H54 (cell line): ENCODE data around the gene ARHGEF25.
"Not testable (repeated sequence)": the region's sequence is repeated elsewhere in the genome, so short reads cannot be mapped to it uniquely, and the experiment has no call there.

ENCODE experiments used
- DNase-seq: peaks from one replicate; pipeline ENCODE4 v3.0.0; 2011; ENCODE audit warnings: low spot score, mixed read lengths; ENCODE audit not compliant: insufficient read length
- FAIRE-seq: peaks from 3 replicates; lab custom pipeline; 2011; peaks lifted over from hg19 to GRCh38; lab: Jason Lieb, UNC
- POLR2A ChIP-seq: IDR thresholded peaks from 2 replicates; pipeline ENCODE4 v1.6.1; 2011; ENCODE audit warnings: low read depth, mild to moderate bottlenecking, low read length

ARHGEF25 gene

GRCh38 chr12:57579677-57580465 is 31.4 kb upstream of the ARHGEF25 start:
- no peak for FAIRE-seq
- no peak for DNase-seq
- no peak for TF ChIP-seq POLR2A

GRCh38 chr12:57580466-57580795 is 30.8 kb upstream of the ARHGEF25 start:
- DNase-seq = no peak
- TF ChIP-seq POLR2A = no peak
- no peak for FAIRE-seq

GRCh38 chr12:57581802-57582201 is 29.4 kb upstream of the ARHGEF25 start:
- DNase-seq (no peak), FAIRE-seq (no peak)
- no peak for TF ChIP-seq POLR2A

GRCh38 chr12:57582440-57582839 is 28.8 kb upstream of the ARHGEF25 start:
- FAIRE-seq = no peak
- DNase-seq = no peak
- TF ChIP-seq POLR2A = no peak

DNA sequence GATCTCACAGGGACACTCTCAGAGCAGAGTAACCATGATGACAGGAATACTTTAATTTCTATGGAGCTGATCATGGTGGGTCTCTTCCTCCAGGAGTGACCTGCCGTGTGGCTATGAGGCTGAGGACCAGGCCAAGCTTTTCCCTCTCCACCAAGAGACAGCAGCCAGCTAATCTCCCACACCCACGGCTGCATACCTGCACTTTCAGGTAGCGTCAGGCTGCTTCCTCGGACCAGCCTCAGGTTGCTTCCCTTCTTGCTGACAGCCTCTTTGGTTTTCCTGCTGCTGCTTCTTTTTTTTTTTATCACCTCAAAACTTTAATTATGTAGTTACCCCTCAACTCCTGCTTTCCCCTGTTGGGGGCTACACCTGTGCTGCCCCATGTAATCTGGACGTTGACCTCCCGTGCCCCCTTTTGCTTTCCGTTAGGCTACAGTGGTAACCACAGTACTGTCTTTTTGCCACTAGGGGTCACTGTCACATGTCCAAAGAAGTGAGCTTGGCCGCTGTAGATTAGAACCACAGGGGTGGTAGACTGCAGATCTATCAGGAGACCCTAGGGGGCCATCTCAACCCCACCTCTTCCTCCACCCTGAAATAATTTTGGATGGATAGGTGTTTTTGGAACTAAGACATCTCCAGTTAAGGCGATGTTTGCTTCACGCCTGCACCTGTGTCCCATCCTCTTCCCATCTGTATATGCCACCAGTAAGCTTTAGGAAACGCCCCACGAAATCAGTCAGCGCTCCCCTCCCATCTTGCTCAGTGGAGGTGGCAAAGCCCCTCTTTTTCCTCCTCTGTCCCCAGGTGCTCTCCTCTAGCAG is 28.0 kb upstream of the ARHGEF25 start:
- DNase-seq (peak; percentile 82), FAIRE-seq (no peak)
- TF ChIP-seq POLR2A = no peak

DNA sequence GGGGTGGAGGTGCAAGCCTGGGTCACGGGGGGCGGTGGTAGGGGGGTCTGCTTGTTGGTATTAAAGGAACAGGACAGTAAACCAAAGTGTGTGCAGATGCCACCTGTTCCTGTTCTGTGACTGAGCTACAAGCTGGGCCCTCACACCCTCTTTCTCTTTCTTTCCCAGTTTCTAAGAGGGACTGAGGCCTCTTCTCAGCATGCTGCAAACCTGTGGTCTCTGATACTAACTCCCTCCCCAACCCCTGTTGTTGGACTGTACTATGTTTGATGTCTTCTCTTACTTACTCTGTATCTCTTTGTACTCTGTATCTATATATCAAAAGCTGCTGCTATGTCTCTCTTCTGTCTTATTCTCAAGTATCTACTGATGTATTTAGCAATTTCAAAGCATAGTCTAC is 27.2 kb upstream of the ARHGEF25 start:
- TF ChIP-seq POLR2A = no peak
- FAIRE-seq (no peak), DNase-seq (no peak)

DNA sequence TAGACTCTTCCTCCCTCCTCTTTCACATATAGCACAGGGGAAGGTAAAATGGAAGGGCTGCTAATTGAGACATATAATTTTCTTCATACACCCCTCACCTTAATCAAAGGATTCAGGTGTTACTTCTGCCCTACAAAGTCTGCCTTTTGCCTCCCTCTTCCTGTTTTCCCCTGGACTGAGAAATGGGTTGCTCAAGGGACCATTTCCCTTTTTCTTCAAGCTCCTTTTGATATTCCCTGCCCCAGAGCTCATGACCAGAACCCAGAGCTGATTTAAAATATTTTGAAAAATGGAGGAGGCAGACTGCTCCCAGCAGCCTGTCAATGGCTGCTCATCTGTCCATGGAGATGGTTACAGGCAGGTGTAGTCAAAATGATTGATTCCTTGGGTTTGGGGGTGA is 26.5 kb upstream of the ARHGEF25 start:
- TF ChIP-seq POLR2A = no peak
- no peak for FAIRE-seq
- no peak for DNase-seq

DNA sequence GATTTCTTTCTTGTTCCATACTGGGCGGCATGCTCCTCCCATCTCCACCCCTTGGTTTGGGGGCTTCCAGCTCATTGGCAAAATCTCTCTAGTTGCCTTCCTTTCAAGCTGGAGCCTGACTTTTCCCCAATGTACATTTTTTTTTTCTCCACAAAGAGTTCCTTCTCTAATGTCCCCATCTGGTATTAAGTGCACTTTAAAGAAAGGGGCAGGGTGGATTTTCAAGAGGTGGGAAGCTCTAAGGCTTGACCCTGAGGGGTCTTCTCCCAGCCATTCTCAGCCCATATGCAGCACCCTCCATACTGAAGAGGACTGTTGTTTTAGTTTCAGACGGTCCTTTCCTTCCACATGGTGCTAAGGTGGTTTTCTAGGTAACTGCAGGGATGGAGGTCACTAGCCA is 26.1 kb upstream of the ARHGEF25 start:
- TF ChIP-seq POLR2A = no peak

DNA sequence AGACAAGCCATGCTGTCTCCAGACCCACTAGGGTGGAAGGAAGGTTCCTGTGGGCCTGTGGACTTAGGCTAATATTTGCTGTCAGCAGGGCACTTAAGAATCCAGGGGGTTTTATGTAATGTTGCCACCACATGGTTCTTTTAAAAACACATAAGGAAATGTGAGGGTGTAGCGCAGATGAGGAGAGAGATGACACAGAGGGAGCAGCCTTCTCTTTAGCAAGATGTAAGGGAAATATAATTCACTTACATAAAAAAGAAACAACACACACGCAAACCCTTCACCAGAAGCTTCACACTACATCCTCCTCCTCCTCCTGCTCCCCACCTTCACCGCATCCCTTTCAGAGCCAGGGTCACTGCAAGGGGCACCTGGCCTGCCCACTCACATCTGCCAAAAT is 25.1 kb upstream of the ARHGEF25 start:
- no peak for FAIRE-seq

More for the DNA sequence above, 26.1 kb upstream of the ARHGEF25 start:
- DNase-seq (no peak), FAIRE-seq (no peak)

DNA sequence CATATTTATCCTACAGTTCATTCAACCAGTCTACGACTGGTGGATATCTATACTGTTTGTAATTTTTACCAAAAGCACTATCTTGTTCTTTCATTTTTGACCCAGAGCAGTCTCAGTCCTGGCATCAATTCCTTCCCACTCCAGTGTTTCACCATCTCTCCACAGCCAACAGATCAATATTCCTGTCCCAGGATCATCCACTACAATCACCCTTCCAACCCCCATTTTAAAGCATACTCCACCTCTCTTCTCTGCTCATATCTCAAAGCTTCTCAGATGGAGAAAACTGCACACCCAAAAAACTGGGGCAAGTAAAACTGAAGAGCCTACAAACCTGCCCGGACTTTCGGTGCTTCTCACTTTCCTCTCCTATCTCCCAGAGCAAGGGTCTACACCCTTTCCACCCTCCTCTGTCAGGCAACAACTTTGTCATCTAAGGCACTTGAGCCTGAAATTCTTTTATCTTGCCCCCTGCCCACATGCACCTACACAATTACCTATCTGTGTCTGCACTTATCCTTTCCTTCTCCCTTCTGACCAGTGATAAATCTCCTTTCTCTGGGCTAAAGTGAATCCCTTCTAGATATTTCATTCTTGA is 24.3 kb upstream of the ARHGEF25 start:
- TF ChIP-seq POLR2A = no peak
- DNase-seq = no peak
- FAIRE-seq = no peak

More for the DNA sequence above, 25.1 kb upstream of the ARHGEF25 start:
- no peak for DNase-seq
- TF ChIP-seq POLR2A = no peak

DNA sequence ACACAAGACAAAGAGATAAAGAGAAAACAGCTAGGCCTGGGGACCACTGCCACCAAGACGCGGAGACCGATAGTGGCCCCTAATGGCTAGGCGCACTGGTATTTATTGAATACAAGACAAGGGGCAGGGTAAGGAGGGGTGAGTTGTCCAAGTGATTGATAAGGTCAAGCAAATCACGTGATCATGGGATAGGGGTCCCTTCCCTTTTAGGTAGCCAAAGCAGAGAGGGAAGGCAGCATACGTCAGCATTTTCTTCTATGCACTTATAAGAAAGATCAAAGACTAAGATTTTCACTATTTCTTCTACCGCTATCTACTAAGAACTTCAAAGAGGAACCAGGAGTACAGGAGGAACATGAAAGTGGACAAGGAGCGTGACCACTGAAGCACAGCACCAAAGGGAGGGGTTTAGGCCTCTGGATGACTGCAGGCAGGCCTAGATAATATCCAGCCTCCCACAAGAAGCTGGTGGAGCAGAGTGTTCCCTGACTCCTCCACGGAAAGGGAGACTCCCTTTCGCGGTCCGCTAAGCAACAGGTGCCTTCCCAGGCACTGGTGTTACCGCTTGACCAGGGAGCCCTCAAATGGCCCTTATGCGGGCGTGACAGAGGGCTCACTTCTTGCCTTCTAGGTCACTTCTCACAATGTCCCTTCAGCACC is 22.2 kb upstream of the ARHGEF25 start:
- FAIRE-seq, DNase-seq: not testable (repeated sequence)

- no peak for FAIRE-seq
- TF ChIP-seq POLR2A = no peak
- DNase-seq = no peak
These were observed 20.8 kb upstream of the ARHGEF25 start for GRCh38 chr12:57590479-57590863.

DNA sequence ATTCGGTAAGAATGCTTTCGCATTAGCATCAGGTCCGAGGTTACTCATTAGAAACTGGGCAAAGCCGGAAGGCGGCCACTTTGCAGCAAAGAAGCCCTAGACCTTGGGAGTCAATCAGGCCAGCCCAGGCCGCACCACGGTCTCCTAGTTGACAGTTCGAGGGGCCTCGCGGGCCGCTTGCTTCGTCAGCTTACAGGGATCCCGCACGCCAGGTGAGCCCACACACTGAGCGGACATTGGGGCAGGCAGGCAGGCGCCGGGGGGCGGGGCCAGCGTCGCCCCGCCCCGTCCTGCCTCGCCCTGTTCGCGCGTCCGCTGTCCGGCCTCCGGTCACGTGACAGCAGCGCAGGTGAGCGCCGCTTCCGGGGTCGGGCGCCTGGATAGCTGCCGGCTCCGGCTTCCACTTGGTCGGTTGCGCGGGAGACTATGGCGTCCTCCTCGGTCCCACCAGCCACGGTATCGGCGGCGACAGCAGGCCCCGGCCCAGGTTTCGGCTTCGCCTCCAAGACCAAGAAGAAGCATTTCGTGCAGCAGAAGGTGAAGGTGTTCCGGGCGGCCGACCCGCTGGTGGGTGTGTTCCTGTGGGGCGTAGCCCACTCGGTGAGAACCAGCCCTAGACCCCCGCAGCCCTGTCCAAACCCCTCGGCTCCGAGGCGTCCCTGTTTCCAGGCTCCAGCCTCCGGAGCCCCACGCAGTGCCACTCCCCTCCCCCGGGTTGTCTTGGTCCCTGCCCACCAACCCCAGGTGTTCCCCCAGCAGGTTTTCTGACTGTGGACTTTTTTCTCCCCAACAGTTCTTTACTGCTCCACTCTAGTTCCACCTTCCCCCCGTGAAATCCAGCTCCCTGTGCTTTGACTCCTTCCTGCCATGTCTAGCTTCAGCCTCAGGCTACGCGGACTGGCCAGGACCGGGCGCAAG is 20.1 kb upstream of the ARHGEF25 start, which contains the start of gene PIP4K2C:
TSS of gene PIP4K2C (plus strand) at position 329 of the 918 bp plus-strand sequence. CDS start at position 427, 98 bp downstream.
- peak; percentile 92 for DNase-seq
- no peak; the same call in 1 of the 2 replicates for TF ChIP-seq POLR2A
- no peak for FAIRE-seq
